ENCODE data around the gene RAB3GAP1.

DNA sequence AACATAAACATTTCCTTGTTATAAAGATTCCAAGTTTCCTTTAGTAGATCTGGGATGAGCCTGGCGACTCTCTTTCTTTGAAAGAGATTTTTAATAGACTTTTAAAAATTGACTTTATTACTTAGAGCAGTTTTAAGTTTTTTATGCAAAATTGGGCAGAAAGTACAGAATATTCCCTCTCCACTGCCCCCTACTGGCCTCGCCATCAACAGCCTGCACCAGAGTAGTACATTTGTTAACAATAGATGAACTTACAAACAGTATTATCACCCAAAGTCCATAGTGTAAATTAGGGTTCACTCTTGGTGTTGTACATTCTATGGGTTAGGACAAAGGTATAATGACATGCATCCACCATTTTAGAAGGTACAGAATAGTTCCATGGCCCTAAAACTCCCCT lies 8.7 kb upstream of the RAB3GAP1 start:
- TF ChIP-seq POLR2A (IDR thresholded peaks at IDR 0.05), result no peak
- TF ChIP-seq, protein P1, sequence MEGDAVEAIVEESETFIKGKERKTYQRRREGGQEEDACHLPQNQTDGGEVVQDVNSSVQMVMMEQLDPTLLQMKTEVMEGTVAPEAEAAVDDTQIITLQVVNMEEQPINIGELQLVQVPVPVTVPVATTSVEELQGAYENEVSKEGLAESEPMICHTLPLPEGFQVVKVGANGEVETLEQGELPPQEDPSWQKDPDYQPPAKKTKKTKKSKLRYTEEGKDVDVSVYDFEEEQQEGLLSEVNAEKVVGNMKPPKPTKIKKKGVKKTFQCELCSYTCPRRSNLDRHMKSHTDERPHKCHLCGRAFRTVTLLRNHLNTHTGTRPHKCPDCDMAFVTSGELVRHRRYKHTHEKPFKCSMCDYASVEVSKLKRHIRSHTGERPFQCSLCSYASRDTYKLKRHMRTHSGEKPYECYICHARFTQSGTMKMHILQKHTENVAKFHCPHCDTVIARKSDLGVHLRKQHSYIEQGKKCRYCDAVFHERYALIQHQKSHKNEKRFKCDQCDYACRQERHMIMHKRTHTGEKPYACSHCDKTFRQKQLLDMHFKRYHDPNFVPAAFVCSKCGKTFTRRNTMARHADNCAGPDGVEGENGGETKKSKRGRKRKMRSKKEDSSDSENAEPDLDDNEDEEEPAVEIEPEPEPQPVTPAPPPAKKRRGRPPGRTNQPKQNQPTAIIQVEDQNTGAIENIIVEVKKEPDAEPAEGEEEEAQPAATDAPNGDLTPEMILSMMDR (IDR thresholded peaks at IDR 0.05), result peak in 2 of 3 experiments; percentile 32 to 69

Measured in testis (tissue), 2 donors.